H9 (cell line): Measurements from ENCODE around the gene NACC2. TPM values are rescaled to one million over a fixed set of nuclear protein-coding genes. Genes with fewer than 3 reads are reported as not detected.

Experiments
- DNase-seq: peaks from one replicate; pipeline ENCODE4 v3.0.0-alpha.2; 2017
- H2AFZ ChIP-seq: one replicate; pipeline ENCODE4 v1.6.1; 2013; ENCODE audit warnings: mild to moderate bottlenecking, low read length, control low read depth, moderate library complexity
- H2AK5ac ChIP-seq: 2 replicates; pipeline ENCODE4 v1.6.1; 2013; ENCODE audit warnings: low read length, control low read depth, mixed read lengths; ENCODE audit not compliant: insufficient read length
- H2BK120ac ChIP-seq: one replicate; pipeline ENCODE4 v1.6.1; 2013; ENCODE audit warnings: low read depth, mild to moderate bottlenecking, low read length, control low read depth, inconsistent platforms; ENCODE audit not compliant: poor library complexity, severe bottlenecking
- H2BK12ac ChIP-seq: 2 replicates; pipeline ENCODE4 v1.6.1; 2013; ENCODE audit warnings: low read length, control low read depth, mixed read lengths, low read depth; ENCODE audit not compliant: insufficient read length
- H2BK15ac ChIP-seq: 2 replicates; pipeline ENCODE4 v1.6.1; 2013; ENCODE audit warnings: low read depth, low read length, control low read depth
- H2BK20ac ChIP-seq: one replicate; pipeline ENCODE4 v1.6.1; 2013; ENCODE audit warnings: low read depth, mild to moderate bottlenecking, low read length, control low read depth, inconsistent platforms; ENCODE audit not compliant: poor library complexity, severe bottlenecking
- H2BK5ac ChIP-seq: 2 replicates; pipeline ENCODE4 v1.6.1; 2013; ENCODE audit warnings: low read length, control low read depth, mixed read lengths; ENCODE audit not compliant: insufficient read length
- H3K14ac ChIP-seq: 2 replicates; pipeline ENCODE4 v1.6.1; 2013; ENCODE audit warnings: low read length, control low read depth; ENCODE audit not compliant: insufficient read depth
- H3K18ac ChIP-seq: 2 replicates; pipeline ENCODE4 v1.6.1; 2013; ENCODE audit warnings: low read depth, mild to moderate bottlenecking, mixed read lengths, low read length, control low read depth; ENCODE audit not compliant: insufficient read length
- H3K23ac ChIP-seq: 2 replicates; pipeline ENCODE4 v1.6.1; 2013; ENCODE audit warnings: low read length, control low read depth, mixed read lengths, low read depth; ENCODE audit not compliant: insufficient read length
- H3K23me2 ChIP-seq: 2 replicates; pipeline ENCODE4 v1.6.1; 2013; ENCODE audit warnings: low read depth, mild to moderate bottlenecking, mixed read lengths, low read length, control low read depth; ENCODE audit not compliant: insufficient read length, poor library complexity, severe bottlenecking
- H3K27ac ChIP-seq: 2 replicates; pipeline ENCODE4 v1.5.1; 2013; ENCODE audit warnings: low read length, control low read depth, mixed read lengths, low read depth; ENCODE audit not compliant: insufficient read length
- H3K27me3 ChIP-seq: 2 replicates; pipeline ENCODE4 v1.6.1; 2013; ENCODE audit warnings: low read length, control low read depth, inconsistent platforms; ENCODE audit not compliant: insufficient read depth
- H3K4ac ChIP-seq: 2 replicates; pipeline ENCODE4 v1.6.1; 2013; ENCODE audit warnings: low read depth, mild to moderate bottlenecking, control low read depth, inconsistent platforms, low read length, moderate library complexity
- H3K4me1 ChIP-seq: 2 replicates; pipeline ENCODE4 v1.6.1; 2013; ENCODE audit warnings: low read length, control low read depth, inconsistent platforms; ENCODE audit not compliant: insufficient read depth
- H3K4me2 ChIP-seq: 2 replicates; pipeline ENCODE4 v1.6.1; 2013; ENCODE audit warnings: low read length, control low read depth, mixed read lengths; ENCODE audit not compliant: insufficient read length, insufficient read depth
- H3K56ac ChIP-seq: 2 replicates; pipeline ENCODE4 v1.6.1; 2013; ENCODE audit warnings: low read depth, mild to moderate bottlenecking, mixed read lengths, low read length, control low read depth; ENCODE audit not compliant: insufficient read length
- H3K79me1 ChIP-seq: 2 replicates; pipeline ENCODE4 v1.6.1; 2013; ENCODE audit warnings: low read depth, mild to moderate bottlenecking, moderate library complexity, low read length, control low read depth, inconsistent platforms; ENCODE audit not compliant: insufficient read depth, poor library complexity, severe bottlenecking
- H3K79me2 ChIP-seq: 2 replicates; pipeline ENCODE4 v1.6.1; 2013; ENCODE audit warnings: low read length, control low read depth, inconsistent platforms; ENCODE audit not compliant: insufficient read depth
- H3K9ac ChIP-seq: 2 replicates; pipeline ENCODE4 v1.6.1; 2013; ENCODE audit warnings: low read length, control low read depth, mixed read lengths; ENCODE audit not compliant: insufficient read length; ENCODE audit errors: extremely low read depth
- H3K9me3 ChIP-seq: one replicate; pipeline ENCODE4 v1.6.1; 2013; ENCODE audit warnings: low read depth, low read length, inconsistent platforms; ENCODE audit not compliant: control insufficient read depth
- H3T11ph ChIP-seq: one replicate; pipeline ENCODE4 v1.6.1; 2013; ENCODE audit warnings: mild to moderate bottlenecking, low read length, control low read depth, inconsistent platforms
- H4K20me1 ChIP-seq: one replicate; pipeline ENCODE4 v1.6.1; 2013; ENCODE audit not compliant: control insufficient read depth, insufficient read length, insufficient read depth
- H4K5ac ChIP-seq: 2 replicates; pipeline ENCODE4 v1.6.1; 2013; ENCODE audit warnings: low read depth, mild to moderate bottlenecking, mixed read lengths, low read length, control low read depth; ENCODE audit not compliant: insufficient read length
- H4K8ac ChIP-seq: replicated peaks from 2 replicates; pipeline ENCODE4 v1.6.1; 2013; ENCODE audit warnings: low read length, control low read depth, mixed read lengths, low read depth; ENCODE audit not compliant: insufficient read length
- H4K91ac ChIP-seq: 2 replicates; pipeline ENCODE4 v1.6.1; 2013; ENCODE audit warnings: low read depth, mild to moderate bottlenecking, moderate library complexity, mixed read lengths, low read length, control low read depth; ENCODE audit not compliant: insufficient read length
- H3K27ac Mint-ChIP-seq, 3 experiments: 2 replicates in 2 of 3; 3 replicates in 1 of 3; pipeline ENCODE4 v1.8.0; 2020 to 2021; ENCODE audit warnings: mixed read lengths in 3 of 3, mild to moderate bottlenecking in 1 of 3, moderate library complexity in 1 of 3
- H3K27me3 Mint-ChIP-seq: 2 replicates; pipeline ENCODE4 v1.8.0; 2021; ENCODE audit warnings: low read depth, mild to moderate bottlenecking, moderate library complexity, mixed read lengths
- H3K36me3 Mint-ChIP-seq, 3 experiments: 2 replicates in 2 of 3; 3 replicates in 1 of 3; pipeline ENCODE4 v1.8.0; 2020 to 2021; ENCODE audit warnings: low read depth in 3 of 3, mixed read lengths in 3 of 3; ENCODE audit not compliant: insufficient read depth in 1 of 3
- H3K4me1 Mint-ChIP-seq, 2 experiments: 2 replicates each; pipeline ENCODE4 v1.8.0; 2020; ENCODE audit warnings: mixed read lengths in 2 of 2
- H3K4me3 Mint-ChIP-seq, 2 experiments: 2 replicates in 1 of 2; 3 replicates in 1 of 2; pipeline ENCODE4 v1.8.0; 2020 to 2021; ENCODE audit warnings: mild to moderate bottlenecking in 2 of 2, mixed read lengths in 2 of 2, moderate library complexity in 1 of 2
- H3K9me3 Mint-ChIP-seq, 2 experiments: 2 replicates in 1 of 2; 3 replicates in 1 of 2; pipeline ENCODE4 v1.8.0; 2020; ENCODE audit warnings: mild to moderate bottlenecking in 2 of 2, mixed read lengths in 2 of 2, moderate library complexity in 1 of 2
- CTCF ChIP-seq: fragments of 200-600 bp; sonication (generic); conservative IDR thresholded peaks from 3 replicates; pipeline ENCODE4 v1.8.0; 2021; ENCODE audit warnings: antibody characterized with exemption, mild to moderate bottlenecking
- WGBS: extraction: QIAGEN DNeasy Blood & Tissue Kit; methylation state at CpG from one replicate; pipeline ENCODE4 v1.1.7; 2013; ENCODE audit warnings: missing lambda C conversion rate, low lambda C conversion rate, mixed read lengths; ENCODE audit not compliant: insufficient read length; ENCODE audit errors: extremely low coverage; 5-methylcytosine and 5-hydroxymethylcytosine counted together
- total RNA-seq: library from RNA; stranded (reverse); gene quantifications from 2 replicates; pipeline ENCODE4 v1.2.1, GENCODE V29; 2021

NACC2 gene
- total RNA-seq, 1 experiment from 2014 or later = 11.5 TPM

- Histone ChIP-seq H3K56ac (no peak overlapping the region), H3K9me3 (no peaks in the 10 kb centered on the region), H3K79me2 (peaks cover 15% of the 10 kb centered on the region; the same call in 1 of the 2 replicates), H4K20me1 (no peaks in the 10 kb centered on the region), H3K4me2 (no peak overlapping the region), H4K5ac (no peak overlapping the region), H3K27ac (no peak overlapping the region), H3K4ac (no peak overlapping the region), H2BK120ac (no peak overlapping the region), H3K18ac (no peak overlapping the region), H3T11ph (no peak overlapping the region), H2BK20ac (no peak overlapping the region), H3K4me1 (no peaks in the 10 kb centered on the region; the same call in 1 of the 2 replicates), H2BK5ac (no peak overlapping the region), H3K23ac (no peak overlapping the region), H4K8ac (no peak overlapping the region), H3K79me1 (peaks cover 2% of the 10 kb centered on the region), H3K27me3 (no peaks in the 10 kb centered on the region), H2AFZ (no peak overlapping the region), H3K14ac (no peak overlapping the region), H2BK15ac (no peak overlapping the region), H3K23me2 (peaks cover 5% of the 10 kb centered on the region), H2BK12ac (no peak overlapping the region), H2AK5ac (no peak overlapping the region), H4K91ac (no peak overlapping the region), H3K9ac (no peak overlapping the region)
- peaks cover 10% of the 10 kb centered on the region for H3K27me3 Mint-ChIP-seq
- WGBS = no CpG with 5 or more reads among the region's 12 CpGs
- no peak for DNase-seq
- H3K9me3 Mint-ChIP-seq = no peaks in the 10 kb centered on the region
- TF ChIP-seq CTCF = no peak
- peaks cover 17 to 19% of the 10 kb centered on the region in 2 experiments for H3K4me1 Mint-ChIP-seq
- H3K27ac Mint-ChIP-seq = no peak overlapping the region; a peak in 1 of 7 replicates
- no peak overlapping the region; a peak in 1 of 5 replicates for H3K4me3 Mint-ChIP-seq
- peaks cover 2 to 19% (median 19%) of the 10 kb centered on the region in 3 experiments; a peak in 6 of 7 replicates for H3K36me3 Mint-ChIP-seq
Measured at GRCh38 chr9:135958485-135958884, 136.6 kb downstream of the NACC2 start.
